Testis (tissue), 3 donors: Measurements from ENCODE around the gene EHMT2. TPM values are rescaled to one million over a fixed set of nuclear protein-coding genes. Genes with fewer than 3 reads are reported as not detected.
A peak's percentile ranks its signal among the peaks of the same experiment; 100 is the strongest.

Source experiments
- DNase-seq: peaks from one replicate; pipeline ENCODE4 v3.0.0-alpha.2; 2019
- H3K27ac ChIP-seq, 2 donors: fragments of 200-600 bp; sonication (generic); one replicate each; pipeline ENCODE4 v1.5.1; 2019
- H3K27me3 ChIP-seq: fragments of 200-600 bp; sonication (generic); one replicate; pipeline ENCODE4 v1.5.1; 2019
- H3K36me3 ChIP-seq: fragments of 200-600 bp; sonication (generic); one replicate; pipeline ENCODE4 v1.5.1; 2017; ENCODE audit warnings: low read depth; ENCODE audit errors: missing control alignments
- H3K4me1 ChIP-seq: fragments of 200-600 bp; sonication (generic); one replicate; pipeline ENCODE4 v1.5.1; 2019
- H3K4me3 ChIP-seq, 2 donors: fragments of 200-600 bp; sonication (generic); one replicate each; pipeline ENCODE4 v1.5.1; 2017 to 2019
- H3K9me3 ChIP-seq: fragments of 200-600 bp; sonication (generic); one replicate; pipeline ENCODE4 v1.5.1; 2017
- CTCF ChIP-seq, 3 experiments: fragments of 450-650 bp in 2 of 3; fragments of 200-600 bp in 1 of 3; sonication (generic) in 1 of 3; IDR thresholded peaks; one replicate each; pipeline ENCODE4 v1.5.1; 2016 to 2019; ENCODE audit warnings: antibody characterized with exemption in 3 of 3, mild to moderate bottlenecking in 2 of 3, moderate library complexity in 1 of 3
- POLR2A ChIP-seq: fragments of 450-650 bp; IDR thresholded peaks from one replicate; pipeline ENCODE4 v1.6.1; 2017; ENCODE audit warnings: antibody characterized with exemption, mild to moderate bottlenecking, moderate library complexity
- WGBS, 2 donors: methylation state at CpG; one replicate each; pipeline ENCODE4 v1.1.5; 2018; 5-methylcytosine and 5-hydroxymethylcytosine counted together
- intact Hi-C: fragments of 100-400 bp; cut with DNase I; formaldehyde crosslinking; loops from one replicate; pipeline ENCODE4 v1.15.1; 2023; ENCODE audit warnings: low total_unique reads
- polyA plus RNA-seq: library from polyadenylated mRNA; stranded (reverse); fragments of 350-450 nt; fragmentation: Illumina TruSeq; extraction: RNeasy Lipid Tissue Mini Kit (QIAGEN cat#74804); gene quantifications from one replicate; pipeline ENCODE4 v1.2.3, GENCODE V29; 2014; ENCODE audit warnings: low read depth, low replicate concordance; ENCODE audit not compliant: insufficient read depth
- total RNA-seq, 2 donors: library from RNA; depleted of rRNA; stranded (reverse); fragments of >200 nt; gene quantifications; one replicate each; pipeline ENCODE4 v1.2.3, GENCODE V29; 2016

EHMT2 gene
- total and polyA plus RNA-seq, 3 donors from 2014 or later, result 82.2 to 106 (median 102) TPM

- Histone ChIP-seq H3K4me1 (peaks cover 19% of the 10 kb centered on the region), H3K27me3 (no peaks in the 10 kb centered on the region), H3K36me3 (no peaks in the 10 kb centered on the region), H3K4me3 (no peak overlapping the region), H3K27ac (peak overlapping the region; percentile 3 to 69), H3K9me3 (no peaks in the 10 kb centered on the region)
- TF ChIP-seq POLR2A (no peak), CTCF (IDR thresholded peaks at IDR 0.05) (no peak)
- 74 to 85% methylated on average over 9 of the region's 9 CpGs for whole genome bisulfite sequencing, 2 donors
- intact Hi-C loops, result no loop called here
- DNase-seq, result no peak
These were observed 47.6 kb upstream of the EHMT2 start for GRCh38 chr6:31945154-31945506.

- intact Hi-C loops, result no loop called here
- TF ChIP-seq POLR2A (no peak), CTCF (IDR thresholded peaks at IDR 0.05) (no peak)
- Histone ChIP-seq H3K27me3 (no peaks in the 10 kb centered on the region), H3K4me3 (no peak overlapping the region), H3K36me3 (no peaks in the 10 kb centered on the region), H3K9me3 (no peaks in the 10 kb centered on the region), H3K4me1 (peaks cover 19% of the 10 kb centered on the region), H3K27ac (no peak overlapping the region)
- DNase-seq, result no peak
- WGBS, 2 donors, result 78 to 100% methylated on average over 1 to 3 of the region's 3 CpGs
These were observed 46.2 kb upstream of the EHMT2 start for GRCh38 chr6:31943742-31944141.

- Histone ChIP-seq H3K36me3 (no peaks in the 10 kb centered on the region), H3K27me3 (no peaks in the 10 kb centered on the region), H3K4me1 (peaks cover 11% of the 10 kb centered on the region), H3K9me3 (no peaks in the 10 kb centered on the region), H3K4me3 (no peak overlapping the region), H3K27ac (no peak overlapping the region)
- TF ChIP-seq POLR2A (no peak), CTCF (IDR thresholded peaks at IDR 0.05) (no peak)
- WGBS, 2 donors, result 29 to 30% methylated on average over 6 of the region's 6 CpGs
- no peak for DNase-seq
- intact Hi-C loops, result no loop called here
These were observed 42.8 kb upstream of the EHMT2 start for GRCh38 chr6:31940256-31940664.

- no peak for DNase-seq
- peaks cover 5% of the 10 kb centered on the region for H3K4me1 ChIP-seq
- H3K36me3 ChIP-seq, result no peaks in the 10 kb centered on the region
- no peak overlapping the region for H3K4me3 ChIP-seq
- H3K9me3 ChIP-seq, result no peaks in the 10 kb centered on the region
- intact Hi-C loops, result no loop called here
- WGBS, 2 donors, result 86 to 89% methylated on average over 9 of the region's 9 CpGs
- H3K27me3 ChIP-seq, result no peaks in the 10 kb centered on the region
- no peak for TF ChIP-seq POLR2A
- no peak for TF ChIP-seq CTCF (IDR thresholded peaks at IDR 0.05)
- no peak overlapping the region for H3K27ac ChIP-seq
These were observed 38.3 kb upstream of the EHMT2 start for GRCh38 chr6:31935823-31936222.

- Histone ChIP-seq H3K9me3 (no peaks in the 10 kb centered on the region), H3K4me3 (no peak overlapping the region), H3K4me1 (no peaks in the 10 kb centered on the region), H3K27me3 (no peaks in the 10 kb centered on the region), H3K36me3 (no peaks in the 10 kb centered on the region), H3K27ac (no peak overlapping the region)
- DNase-seq, result no peak
- TF ChIP-seq CTCF (IDR thresholded peaks at IDR 0.05), result no peak
- TF ChIP-seq POLR2A, result no peak
- WGBS, 2 donors, result 84 to 88% methylated on average over 3 of the region's 3 CpGs
- intact Hi-C loops, result no loop called here
These were observed 37.5 kb upstream of the EHMT2 start for GRCh38 chr6:31935021-31935420.
